Activated T-helper 17 cell treated with anti-CD3 and anti-CD28 coated beads, Interleukin-2, amount 50 U/mL, for 72 hours (primary cell): ENCODE measurements around the gene TCF7. TPM values are rescaled to one million over a fixed set of nuclear protein-coding genes. Genes with fewer than 3 reads are reported as not detected.

Source experiments
- ATAC-seq: fragments of 150-1000 bp; cut with Tn5 transposase; replicated peaks from 2 replicates; pipeline ENCODE4 v1.10.0; 2021; ENCODE audit warnings: mild to moderate bottlenecking, moderate library complexity
- H3K27ac Mint-ChIP-seq: one replicate; pipeline ENCODE4 v1.8.0; 2022; ENCODE audit warnings: mixed read lengths
- H3K27me3 Mint-ChIP-seq: one replicate; pipeline ENCODE4 v1.8.0; 2022; ENCODE audit warnings: mixed read lengths
- H3K36me3 Mint-ChIP-seq: one replicate; pipeline ENCODE4 v1.8.0; 2022; ENCODE audit warnings: low read depth, mild to moderate bottlenecking, mixed read lengths
- H3K4me1 Mint-ChIP-seq: one replicate; pipeline ENCODE4 v1.8.0; 2022; ENCODE audit warnings: mixed read lengths
- H3K4me3 Mint-ChIP-seq: one replicate; pipeline ENCODE4 v1.8.0; 2022; ENCODE audit warnings: mild to moderate bottlenecking, mixed read lengths
- H3K9me3 Mint-ChIP-seq: one replicate; pipeline ENCODE4 v1.8.0; 2022; ENCODE audit warnings: mixed read lengths
- total RNA-seq, 2 donors: library from RNA; stranded (reverse); gene quantifications; one replicate each; pipeline ENCODE4 v1.2.3, GENCODE V29; 2022

TCF7 gene
- total RNA-seq, 2 donors from 2014 or later: 5.9 to 42.2 TPM

DNA sequence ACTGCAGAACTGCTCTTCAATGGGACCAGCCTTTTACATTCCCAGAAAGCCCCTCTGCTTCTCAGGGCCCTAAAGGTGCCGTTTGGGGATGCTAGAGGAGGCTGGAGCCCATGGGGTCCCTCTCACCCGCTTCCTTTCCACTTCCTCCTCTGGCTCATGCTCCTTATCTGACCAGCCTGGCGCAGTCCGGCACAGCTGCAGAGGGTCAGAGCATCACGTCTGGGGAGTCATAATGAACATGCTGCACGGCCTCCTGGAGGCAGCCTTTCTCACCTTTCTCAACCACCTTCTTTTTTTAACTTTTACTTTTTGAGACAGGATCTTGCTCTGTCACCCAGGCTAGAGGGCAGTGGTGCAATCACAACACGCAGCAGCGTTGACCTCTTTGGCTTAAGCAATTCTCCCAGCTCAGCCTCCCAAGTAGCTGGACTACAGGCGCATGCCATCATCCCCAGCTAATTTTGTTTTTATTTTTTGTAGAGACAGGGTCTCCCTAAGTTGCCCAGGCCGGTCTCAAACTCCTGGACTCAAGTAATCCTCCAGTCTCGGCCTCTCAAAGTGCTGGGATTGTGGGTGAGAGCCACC is 15.1 kb upstream of the TCF7 start:
- H3K36me3 Mint-ChIP-seq: no peaks in the 10 kb centered on the region
- no peaks in the 10 kb centered on the region for H3K9me3 Mint-ChIP-seq
- ATAC-seq: no peak
- peak overlapping the region; percentile 83 for H3K27ac Mint-ChIP-seq
- H3K4me1 Mint-ChIP-seq: peaks cover 36% of the 10 kb centered on the region
- H3K4me3 Mint-ChIP-seq: peak overlapping the region; percentile 60
- no peaks in the 10 kb centered on the region for H3K27me3 Mint-ChIP-seq

DNA sequence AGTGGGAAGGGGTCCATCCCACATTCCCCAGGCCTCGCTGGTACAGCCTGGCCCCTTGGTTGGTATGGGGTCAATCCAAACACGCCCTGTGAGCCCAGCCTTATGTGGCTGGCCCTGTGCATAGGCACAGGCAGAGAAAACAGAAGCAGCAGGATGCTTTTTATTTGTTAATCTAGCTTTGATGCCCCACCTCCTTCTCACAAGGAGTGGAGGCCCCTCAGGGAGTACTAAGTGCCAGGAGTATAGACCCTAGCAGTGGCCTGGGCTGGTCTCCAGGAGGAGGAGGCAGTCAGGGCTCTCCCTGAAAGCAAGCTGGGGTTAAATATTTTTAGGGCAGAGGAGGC is 14.6 kb upstream of the TCF7 start:
- Mint-ChIP-seq H3K27me3 (no peaks in the 10 kb centered on the region), H3K4me3 (peak overlapping the region; percentile 60)

DNA sequence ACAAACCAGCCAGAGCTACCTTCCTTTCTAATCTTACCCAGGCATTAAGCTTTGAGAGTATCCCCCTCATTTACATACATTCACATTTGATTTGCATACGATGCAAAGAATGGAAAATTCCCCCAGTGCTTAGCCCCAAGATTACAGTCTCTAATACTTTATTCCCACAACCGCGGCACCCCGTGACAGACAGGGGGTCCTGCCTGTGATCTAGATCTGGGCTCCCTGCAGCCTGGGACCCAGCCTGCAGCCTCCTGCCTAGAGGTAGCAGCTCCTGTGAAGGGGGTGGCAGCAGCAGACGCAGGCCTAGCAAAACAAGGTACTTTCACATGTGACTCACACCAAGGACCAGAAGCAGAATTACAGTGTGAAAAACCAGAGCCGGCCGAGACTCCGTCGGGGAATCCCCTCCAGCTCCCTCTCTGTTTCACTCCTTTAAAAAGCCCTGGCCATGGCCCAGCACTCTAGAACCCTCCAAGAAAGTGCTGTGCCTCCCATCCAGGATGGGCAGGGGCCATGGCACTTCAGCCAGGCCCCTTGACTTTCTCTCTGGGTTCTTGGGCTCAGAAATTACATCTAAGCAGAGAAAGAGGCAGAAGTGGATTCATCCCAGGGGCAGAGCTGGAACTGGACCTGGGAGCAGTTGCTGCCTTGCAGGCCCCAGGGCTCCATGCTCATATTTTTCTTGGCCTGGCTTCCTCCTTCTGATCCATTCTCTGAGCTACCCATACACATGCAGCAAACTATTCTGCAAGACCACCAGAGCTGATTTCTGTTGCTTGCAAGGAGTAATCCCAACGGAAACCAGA is 14.0 kb upstream of the TCF7 start:
- ATAC-seq: peak; percentile 84
- Mint-ChIP-seq H3K9me3 (no peaks in the 10 kb centered on the region), H3K4me3 (peak overlapping the region; percentile 60), H3K27ac (peak overlapping the region; percentile 83), H3K36me3 (no peaks in the 10 kb centered on the region), H3K27me3 (no peaks in the 10 kb centered on the region), H3K4me1 (peaks cover 47% of the 10 kb centered on the region)

More for the DNA sequence above, 14.6 kb upstream of the TCF7 start:
- H3K4me1 Mint-ChIP-seq: peaks cover 41% of the 10 kb centered on the region
- no peaks in the 10 kb centered on the region for H3K9me3 Mint-ChIP-seq
- no peak for ATAC-seq
- no peaks in the 10 kb centered on the region for H3K36me3 Mint-ChIP-seq
- H3K27ac Mint-ChIP-seq: peak overlapping the region; percentile 83

DNA sequence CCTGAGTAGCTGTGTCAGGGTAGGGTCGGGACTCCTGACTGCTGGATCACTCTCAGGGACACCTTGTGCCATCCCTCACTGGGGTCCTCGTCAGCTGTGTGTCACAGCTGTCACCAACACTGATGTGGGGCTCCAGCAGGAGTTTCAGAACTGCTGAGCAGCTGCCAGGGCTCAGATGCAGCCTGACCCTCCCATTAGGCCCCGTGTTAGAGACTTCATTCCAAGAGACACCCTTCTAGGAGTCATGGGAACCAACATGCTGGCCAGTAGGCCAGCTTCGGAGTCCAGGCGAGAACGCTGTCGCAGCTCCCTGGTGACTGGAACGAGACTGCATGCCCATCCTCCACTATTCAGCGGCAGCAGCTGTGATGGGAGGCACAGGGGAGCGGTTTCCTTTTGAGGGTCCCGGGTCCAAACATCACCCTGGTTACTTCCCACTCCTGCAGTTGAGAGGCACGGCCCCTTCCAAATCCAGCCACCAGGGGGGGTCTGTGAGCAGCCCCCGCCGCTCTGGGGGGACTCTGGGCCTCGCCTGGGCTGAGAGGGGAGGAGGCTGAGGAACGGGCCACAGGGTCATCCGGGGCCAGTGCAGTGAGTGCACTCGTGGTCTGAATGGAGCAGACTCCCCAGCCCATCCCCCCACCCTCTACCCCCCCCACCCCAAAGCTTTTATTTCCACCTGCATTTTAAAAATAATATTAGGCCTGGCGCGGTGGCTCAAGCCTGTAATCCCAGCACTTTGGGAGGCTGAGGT is 12.6 kb upstream of the TCF7 start:
- H3K9me3 Mint-ChIP-seq: no peaks in the 10 kb centered on the region
- H3K4me1 Mint-ChIP-seq: peaks cover 48% of the 10 kb centered on the region
- H3K27me3 Mint-ChIP-seq: no peaks in the 10 kb centered on the region
- no peak overlapping the region for H3K27ac Mint-ChIP-seq
- no peak for ATAC-seq
- H3K36me3 Mint-ChIP-seq: no peaks in the 10 kb centered on the region
- H3K4me3 Mint-ChIP-seq: no peak overlapping the region

DNA sequence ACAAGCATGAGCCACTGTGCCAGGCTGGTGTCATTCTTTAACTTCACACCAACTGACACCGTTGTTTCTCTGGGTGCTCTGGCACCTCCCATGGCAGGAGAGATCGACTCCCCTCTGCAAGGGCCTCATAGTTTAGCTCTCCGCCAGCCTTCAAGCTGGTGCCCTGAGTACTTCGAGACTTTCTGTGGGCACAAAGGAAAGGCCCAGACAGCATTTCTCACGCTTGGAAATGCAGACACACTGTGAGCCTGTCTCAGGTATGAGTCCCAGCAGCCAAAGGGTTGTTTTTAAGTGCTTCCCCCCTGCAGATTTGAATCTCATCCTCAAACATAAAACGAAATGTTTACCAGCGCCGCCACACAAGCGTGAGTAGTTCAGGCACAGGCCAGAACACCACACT is 11.1 kb upstream of the TCF7 start:
- H3K27ac Mint-ChIP-seq: peak overlapping the region; percentile 89
- H3K36me3 Mint-ChIP-seq: no peaks in the 10 kb centered on the region
- H3K9me3 Mint-ChIP-seq: no peaks in the 10 kb centered on the region
- peak; percentile 36 for ATAC-seq
- no peaks in the 10 kb centered on the region for H3K27me3 Mint-ChIP-seq
- peaks cover 44% of the 10 kb centered on the region for H3K4me1 Mint-ChIP-seq
- H3K4me3 Mint-ChIP-seq: peak overlapping the region; percentile 79

DNA sequence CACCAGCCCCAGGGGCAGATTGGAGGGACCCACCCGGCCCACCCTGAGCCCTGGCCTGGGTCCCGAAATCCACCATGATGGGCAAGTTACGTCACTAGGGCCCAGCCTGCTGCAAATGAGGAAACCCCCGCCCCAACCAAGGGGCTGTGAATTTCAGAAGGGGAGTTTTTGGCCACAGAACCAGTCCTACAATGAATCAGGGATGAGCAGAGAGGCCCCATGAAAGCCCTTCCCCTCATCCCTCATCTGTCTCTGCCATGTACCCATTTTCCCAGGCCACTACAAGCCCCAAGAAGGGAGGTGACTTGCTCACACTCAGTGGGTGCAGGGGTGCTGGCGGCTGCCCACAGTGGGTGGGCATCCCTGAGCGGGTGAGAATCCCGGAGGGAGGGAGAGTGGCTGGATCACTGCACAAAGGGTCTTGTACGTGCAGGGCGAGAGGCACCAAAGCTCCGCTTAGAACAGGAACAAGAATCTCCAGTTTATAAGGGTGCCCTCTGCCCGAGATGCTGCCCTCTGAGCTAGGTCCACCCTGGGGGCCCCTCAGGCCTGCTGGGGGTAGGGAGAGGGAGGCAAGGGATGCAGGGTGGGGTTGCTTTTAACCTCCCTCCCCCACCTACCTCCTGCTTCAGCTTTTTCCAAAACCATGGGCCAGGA is 10.4 kb upstream of the TCF7 start:
- Mint-ChIP-seq H3K9me3 (no peaks in the 10 kb centered on the region), H3K4me3 (peak overlapping the region; percentile 79), H3K4me1 (peaks cover 38% of the 10 kb centered on the region), H3K36me3 (no peaks in the 10 kb centered on the region), H3K27ac (peak overlapping the region; percentile 89), H3K27me3 (no peaks in the 10 kb centered on the region)
- ATAC-seq: peak; percentile 32

DNA sequence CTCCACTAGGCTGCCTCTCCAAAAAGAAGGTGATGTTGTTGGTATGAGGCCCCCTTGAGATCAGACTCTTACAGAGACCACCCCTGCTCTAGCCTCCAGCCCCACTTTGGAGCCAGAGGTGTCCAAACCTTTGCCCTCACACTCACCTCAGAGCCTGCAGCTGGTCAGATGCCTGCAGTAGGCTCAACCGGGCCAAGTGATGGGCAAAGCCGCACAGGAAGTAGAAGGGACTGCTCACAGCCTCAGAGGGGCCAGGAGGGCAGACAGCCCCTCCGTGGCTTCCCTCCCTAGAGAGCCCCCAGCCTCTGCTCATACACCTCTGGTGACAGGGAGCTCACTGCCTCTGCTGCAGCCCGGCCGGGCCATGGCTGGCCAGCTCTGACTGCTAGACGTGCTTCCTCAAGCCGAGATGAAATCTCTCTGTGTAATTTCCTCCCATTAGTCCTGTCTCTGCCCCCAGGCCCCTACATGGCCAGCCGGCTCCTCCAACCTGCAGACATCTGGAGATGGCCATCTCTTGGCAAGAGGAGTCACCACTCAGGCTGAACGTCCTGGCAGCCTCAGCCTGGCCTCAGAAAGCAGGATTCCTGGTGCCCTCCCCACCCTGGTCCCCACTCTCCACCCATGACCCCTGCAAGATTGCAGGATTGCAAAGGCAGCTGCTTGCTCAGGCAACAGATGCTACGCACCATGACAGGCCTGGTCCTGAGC is 7.3 kb upstream of the TCF7 start:
- no peaks in the 10 kb centered on the region for H3K9me3 Mint-ChIP-seq
- no peak overlapping the region for H3K27ac Mint-ChIP-seq
- H3K27me3 Mint-ChIP-seq: no peaks in the 10 kb centered on the region
- H3K36me3 Mint-ChIP-seq: no peaks in the 10 kb centered on the region
- H3K4me1 Mint-ChIP-seq: peaks cover 28% of the 10 kb centered on the region
- H3K4me3 Mint-ChIP-seq: no peak overlapping the region
- ATAC-seq: no peak

DNA sequence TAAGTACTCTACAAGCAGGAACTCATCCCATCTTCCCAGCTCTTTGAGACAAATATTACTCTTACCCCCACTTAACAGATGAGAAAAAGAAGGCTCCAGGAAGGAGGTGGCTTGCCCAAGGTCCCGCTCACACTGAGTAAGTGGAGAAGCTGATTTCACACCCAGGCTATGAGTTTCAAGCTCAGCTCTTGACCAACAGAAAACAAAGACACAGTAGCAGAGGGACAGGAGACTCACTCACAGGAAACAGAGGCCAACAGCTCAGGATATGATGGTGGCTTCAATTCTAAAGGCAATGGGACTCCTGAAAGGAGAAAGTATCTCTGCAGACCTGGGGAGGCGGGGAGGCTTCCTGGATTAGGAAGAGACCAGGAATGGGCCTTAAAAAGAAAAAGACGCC is 6.7 kb upstream of the TCF7 start:
- Mint-ChIP-seq H3K9me3 (no peaks in the 10 kb centered on the region), H3K4me3 (no peak overlapping the region), H3K4me1 (peaks cover 30% of the 10 kb centered on the region), H3K27ac (no peak overlapping the region), H3K36me3 (no peaks in the 10 kb centered on the region), H3K27me3 (no peaks in the 10 kb centered on the region)
- ATAC-seq: no peak

DNA sequence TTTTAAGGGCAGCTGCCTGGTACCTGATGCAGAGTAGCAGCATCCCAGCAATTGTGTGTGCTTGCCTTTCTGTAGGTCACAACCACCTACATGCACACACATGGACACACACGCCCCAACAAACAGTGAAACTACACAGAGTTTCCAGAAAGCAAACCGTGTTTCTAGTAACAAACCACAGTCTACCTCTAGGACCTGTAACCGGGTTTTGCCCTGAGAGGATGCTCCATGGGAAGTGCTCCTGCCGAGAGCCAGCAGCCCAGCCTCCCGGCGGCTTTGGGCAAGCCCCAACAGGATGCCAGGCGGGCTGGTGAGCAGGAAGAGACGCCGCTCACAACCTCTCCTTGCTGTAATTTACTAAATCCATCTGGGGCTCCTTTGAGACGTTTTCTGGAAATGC is 4.1 kb upstream of the TCF7 start:
- Mint-ChIP-seq H3K4me3 (peak overlapping the region; percentile 66), H3K27me3 (no peaks in the 10 kb centered on the region), H3K9me3 (no peaks in the 10 kb centered on the region), H3K36me3 (no peaks in the 10 kb centered on the region), H3K27ac (peak overlapping the region; percentile 55), H3K4me1 (peaks cover 13% of the 10 kb centered on the region)
- ATAC-seq: peak; percentile 14

DNA sequence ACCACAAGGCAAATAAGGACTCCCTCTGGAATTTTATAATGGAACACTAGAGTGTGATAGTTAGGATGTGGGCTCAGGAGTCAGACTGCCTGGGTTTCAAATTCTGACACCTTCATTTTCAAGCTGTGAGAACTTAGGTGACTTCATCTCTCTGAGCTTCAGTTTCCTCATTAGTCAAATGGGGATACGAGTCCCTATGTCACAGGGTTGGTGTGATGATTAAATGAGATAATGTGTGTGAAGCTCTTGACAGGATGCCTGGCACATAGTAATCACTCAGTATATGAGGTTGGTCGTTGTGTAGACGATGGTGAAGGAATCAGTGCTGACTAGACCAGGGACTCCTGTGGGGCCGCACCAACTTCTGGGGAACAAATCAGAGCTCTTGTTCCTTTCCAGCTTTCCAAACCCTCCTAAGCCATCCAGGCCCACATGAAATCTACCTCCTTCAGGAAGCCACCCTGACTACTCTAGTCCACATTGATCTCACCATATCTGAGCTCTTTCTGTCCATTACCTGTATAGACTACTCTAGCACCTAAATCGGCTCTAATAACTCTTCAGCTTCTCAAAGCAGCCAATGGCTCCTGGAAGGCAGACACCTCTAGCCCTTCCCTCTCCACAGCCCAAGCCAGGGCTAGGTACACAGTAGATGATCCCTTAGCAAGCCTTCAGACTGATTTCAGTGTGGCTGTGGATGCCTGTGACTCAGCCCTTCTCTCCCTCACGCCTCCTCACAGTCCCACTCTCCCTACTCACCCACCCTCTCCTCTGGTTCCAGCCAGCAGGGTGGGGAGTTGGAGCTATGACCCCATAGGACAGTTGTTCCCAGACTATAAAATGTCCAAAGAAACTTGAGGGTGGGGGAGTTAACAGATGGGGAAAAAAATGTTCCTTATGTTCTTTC is 2.5 kb upstream of the TCF7 start:
- Mint-ChIP-seq H3K4me3 (peak overlapping the region; percentile 66), H3K9me3 (no peaks in the 10 kb centered on the region), H3K36me3 (peaks cover 16% of the 10 kb centered on the region), H3K4me1 (peaks cover 17% of the 10 kb centered on the region), H3K27me3 (no peaks in the 10 kb centered on the region), H3K27ac (peak overlapping the region; percentile 79)
- ATAC-seq: peak; percentile 85

DNA sequence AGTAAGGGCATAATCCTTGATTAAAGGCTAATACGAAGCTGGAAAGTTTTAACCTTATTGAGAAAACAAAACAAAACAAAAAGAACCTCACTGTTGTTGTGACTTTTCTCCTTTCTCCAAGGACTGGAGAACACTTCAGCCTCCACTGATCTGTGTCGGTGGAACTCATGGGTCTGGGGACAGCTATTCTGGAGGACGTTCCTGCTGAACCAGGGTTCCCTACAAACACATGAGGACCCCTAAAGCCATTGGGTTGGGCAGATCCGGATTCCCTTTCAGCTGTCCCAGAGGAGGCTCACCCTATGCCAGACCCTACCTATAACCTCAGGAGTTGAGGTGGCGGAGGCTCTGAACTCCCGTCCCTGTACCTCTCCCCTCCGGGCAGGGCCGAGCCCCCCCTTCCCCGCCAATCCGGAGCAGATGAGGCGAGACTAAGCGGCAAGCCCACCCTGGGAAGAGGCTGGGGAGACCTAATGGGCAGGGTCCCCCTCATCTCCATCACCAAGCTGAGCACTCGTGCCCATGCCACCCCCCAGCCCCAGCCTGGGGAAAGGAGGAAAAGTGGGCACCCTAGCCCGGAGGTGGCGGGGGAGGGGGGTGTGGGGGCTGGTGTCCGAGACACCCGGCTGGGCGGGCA is 1.6 kb upstream of the TCF7 start:
- ATAC-seq: no peak
- H3K4me1 Mint-ChIP-seq: peaks cover 24% of the 10 kb centered on the region
- H3K36me3 Mint-ChIP-seq: peaks cover 25% of the 10 kb centered on the region
- H3K4me3 Mint-ChIP-seq: peak overlapping the region; percentile 66
- peak overlapping the region; percentile 79 for H3K27ac Mint-ChIP-seq
- H3K27me3 Mint-ChIP-seq: no peaks in the 10 kb centered on the region
- H3K9me3 Mint-ChIP-seq: no peaks in the 10 kb centered on the region

DNA sequence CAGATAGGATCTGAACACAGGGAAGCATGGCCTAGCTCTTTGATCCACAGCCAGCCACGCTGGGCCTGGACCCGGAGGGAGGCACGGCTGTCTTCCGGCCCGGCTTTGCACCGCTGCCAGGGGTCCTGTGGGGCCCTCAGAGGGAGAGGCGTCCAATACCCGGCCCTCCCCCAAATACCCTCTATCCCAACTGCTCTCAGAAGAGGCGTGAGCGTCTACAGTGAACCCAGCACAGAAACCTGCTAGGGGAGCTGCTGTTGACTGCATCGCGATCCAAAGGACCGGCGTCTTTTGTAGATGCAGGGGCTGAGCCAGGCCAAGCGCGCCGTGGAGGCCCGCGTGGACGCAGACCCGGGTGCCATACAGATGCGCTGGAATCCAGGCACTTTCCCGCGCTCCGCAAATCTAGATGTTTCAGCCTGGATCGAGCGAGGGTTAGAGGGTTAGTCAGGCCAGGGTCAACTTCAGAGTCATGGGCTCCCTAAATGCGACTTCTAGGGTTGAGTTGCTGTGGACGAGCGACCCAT is 1.1 kb upstream of the TCF7 start:
- Mint-ChIP-seq H3K36me3 (peaks cover 27% of the 10 kb centered on the region), H3K9me3 (no peaks in the 10 kb centered on the region), H3K4me3 (peak overlapping the region; percentile 66), H3K27me3 (no peaks in the 10 kb centered on the region), H3K4me1 (peaks cover 25% of the 10 kb centered on the region), H3K27ac (peak overlapping the region; percentile 88)
- no peak for ATAC-seq
